Tibial nerve (tissue), 4 donors: ENCODE results near the gene DNAJC21.
"Not testable (repeated sequence)": the region's sequence is repeated elsewhere in the genome, so short reads cannot be mapped to it uniquely, and the experiment has no call there.

ENCODE experiments used
- CTCF ChIP-seq, 5 experiments: fragments of 200-600 bp in 3 of 5; fragments of 450-650 bp in 2 of 5; sonication (generic) in 3 of 5; IDR thresholded peaks; one replicate each; pipeline ENCODE4 v1.5.1; 2016 to 2019; ENCODE audit warnings: antibody characterized with exemption in 5 of 5, mild to moderate bottlenecking in 3 of 5, moderate library complexity in 2 of 5
- EP300 ChIP-seq, 2 donors: sonication (generic); formaldehyde crosslinking; IDR thresholded peaks; one replicate each; pipeline ENCODE4 v1.6.1; 2017; ENCODE audit warnings: antibody characterized with exemption in 2 of 2, mild to moderate bottlenecking in 1 of 2
- POLR2A ChIP-seq, 2 donors: fragments of 450-650 bp; IDR thresholded peaks; one replicate each; pipeline ENCODE4 v1.6.1; 2017; ENCODE audit warnings: antibody characterized with exemption in 2 of 2, mild to moderate bottlenecking in 2 of 2, moderate library complexity in 2 of 2

DNA sequence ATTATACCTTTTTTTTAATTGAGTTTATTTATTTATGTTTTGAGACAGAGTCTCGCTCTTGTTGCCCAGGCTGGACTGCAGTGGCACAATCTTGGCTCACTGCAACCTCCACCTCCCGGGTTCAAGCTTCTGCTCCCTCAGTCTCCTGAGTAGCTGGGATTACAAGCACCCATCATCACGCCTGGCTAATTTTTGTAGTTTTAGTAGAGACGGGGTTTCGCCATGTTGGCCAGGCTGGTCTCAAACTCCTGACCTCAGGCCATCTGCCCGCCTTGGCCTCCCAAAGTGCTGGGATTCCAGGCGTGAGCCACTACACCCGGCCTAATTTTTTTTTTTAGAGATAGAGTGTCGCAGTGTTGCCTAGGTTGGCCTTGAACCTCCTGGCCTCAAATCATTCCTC lies 6.1 kb upstream of the DNAJC21 start:
- not testable (repeated sequence) for TF ChIP-seq CTCF, POLR2A, EP300 (IDR thresholded peaks at IDR 0.05)
